GM12865 (cell line): Measurements from ENCODE around the gene AADACL4.

Experiments used
- DNase-seq: peaks from one replicate; pipeline ENCODE4 v3.0.0; 2010; ENCODE audit warnings: low read depth
- H3K4me3 ChIP-seq: 2 replicates; pipeline ENCODE4 v1.5.1; 2011; ENCODE audit warnings: mild to moderate bottlenecking, low read depth, low read length, control low read depth
- TF ChIP-seq, protein P1 (sequence below): IDR thresholded peaks from 2 replicates; pipeline ENCODE4 v1.5.1; 2011; ENCODE audit warnings: low read length, control low read depth, low read depth, inconsistent platforms; ENCODE audit not compliant: insufficient read depth; ENCODE audit errors: missing control alignments

AADACL4 gene

DNA sequence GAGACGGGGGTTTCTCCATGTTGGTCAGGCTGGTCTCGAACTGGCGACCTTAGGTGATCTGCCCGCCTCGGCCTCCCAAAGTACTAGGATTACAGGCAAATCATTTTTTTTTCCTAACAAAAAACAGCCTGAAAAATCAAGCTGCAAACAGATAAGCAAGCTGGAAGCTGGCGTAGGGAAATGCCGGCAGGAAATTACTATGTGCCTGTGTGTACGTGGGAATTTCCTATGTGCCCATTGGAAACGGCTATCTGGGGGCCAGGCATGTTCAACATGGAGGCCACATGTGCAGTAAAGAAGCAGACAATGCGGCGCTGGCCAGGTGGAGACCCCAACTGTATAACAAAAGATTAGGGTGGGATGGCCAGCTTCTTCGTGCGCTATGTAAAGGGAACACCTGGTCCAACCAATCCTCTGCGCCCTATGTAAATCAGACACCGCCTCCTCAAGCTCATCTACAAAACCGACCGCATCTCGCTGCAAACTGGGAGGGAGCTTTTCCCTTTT, 9.1 kb upstream of the AADACL4 start:
- DNase-seq, result no peak
- H3K4me3 ChIP-seq, result no peak overlapping the region
- TF ChIP-seq, protein P1, sequence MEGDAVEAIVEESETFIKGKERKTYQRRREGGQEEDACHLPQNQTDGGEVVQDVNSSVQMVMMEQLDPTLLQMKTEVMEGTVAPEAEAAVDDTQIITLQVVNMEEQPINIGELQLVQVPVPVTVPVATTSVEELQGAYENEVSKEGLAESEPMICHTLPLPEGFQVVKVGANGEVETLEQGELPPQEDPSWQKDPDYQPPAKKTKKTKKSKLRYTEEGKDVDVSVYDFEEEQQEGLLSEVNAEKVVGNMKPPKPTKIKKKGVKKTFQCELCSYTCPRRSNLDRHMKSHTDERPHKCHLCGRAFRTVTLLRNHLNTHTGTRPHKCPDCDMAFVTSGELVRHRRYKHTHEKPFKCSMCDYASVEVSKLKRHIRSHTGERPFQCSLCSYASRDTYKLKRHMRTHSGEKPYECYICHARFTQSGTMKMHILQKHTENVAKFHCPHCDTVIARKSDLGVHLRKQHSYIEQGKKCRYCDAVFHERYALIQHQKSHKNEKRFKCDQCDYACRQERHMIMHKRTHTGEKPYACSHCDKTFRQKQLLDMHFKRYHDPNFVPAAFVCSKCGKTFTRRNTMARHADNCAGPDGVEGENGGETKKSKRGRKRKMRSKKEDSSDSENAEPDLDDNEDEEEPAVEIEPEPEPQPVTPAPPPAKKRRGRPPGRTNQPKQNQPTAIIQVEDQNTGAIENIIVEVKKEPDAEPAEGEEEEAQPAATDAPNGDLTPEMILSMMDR, result no peak

DNA sequence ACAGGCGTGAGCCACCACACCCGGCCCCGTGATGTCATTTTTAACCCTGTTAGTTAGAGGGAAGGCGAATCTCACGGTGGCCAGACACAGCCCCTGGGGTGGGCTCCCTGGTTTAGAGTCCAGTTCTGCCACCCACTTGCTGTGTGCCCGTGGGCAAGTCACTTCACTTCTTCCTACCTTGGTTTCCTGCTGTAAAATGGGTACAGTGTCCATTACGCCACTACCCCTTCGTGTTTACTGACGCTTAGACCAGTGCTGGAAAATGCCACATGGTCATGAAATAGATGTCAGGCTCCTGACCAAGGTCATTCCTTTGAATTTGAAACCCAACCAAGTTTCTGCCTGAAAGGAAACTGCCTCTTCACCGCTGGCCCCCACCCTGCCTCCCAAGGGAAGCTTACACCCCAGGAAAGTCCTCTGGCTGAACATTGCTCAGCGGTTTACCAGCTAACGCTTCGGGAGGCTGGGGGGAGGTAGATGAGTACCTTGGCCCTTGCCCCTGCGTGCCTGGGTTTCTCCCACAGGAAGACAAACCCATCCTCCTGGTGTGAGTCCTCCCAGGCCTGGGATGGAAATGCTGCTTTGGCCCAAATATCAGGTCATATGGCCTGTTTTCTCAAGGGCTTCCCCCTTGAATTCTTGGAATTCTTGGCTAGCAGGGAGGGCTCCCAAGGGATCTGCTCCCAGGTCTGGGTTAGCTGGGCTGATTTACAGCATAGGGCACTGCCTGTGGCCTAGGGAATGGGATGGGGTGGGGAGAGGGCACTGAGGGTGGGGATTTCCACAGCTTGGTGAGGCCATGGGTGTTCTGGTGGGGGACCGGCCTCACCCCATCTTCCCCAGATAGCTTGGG, 7.6 kb upstream of the AADACL4 start:
- DNase-seq, result no peak
- H3K4me3 ChIP-seq, result no peak overlapping the region
- TF ChIP-seq, protein P1, result no peak

DNA sequence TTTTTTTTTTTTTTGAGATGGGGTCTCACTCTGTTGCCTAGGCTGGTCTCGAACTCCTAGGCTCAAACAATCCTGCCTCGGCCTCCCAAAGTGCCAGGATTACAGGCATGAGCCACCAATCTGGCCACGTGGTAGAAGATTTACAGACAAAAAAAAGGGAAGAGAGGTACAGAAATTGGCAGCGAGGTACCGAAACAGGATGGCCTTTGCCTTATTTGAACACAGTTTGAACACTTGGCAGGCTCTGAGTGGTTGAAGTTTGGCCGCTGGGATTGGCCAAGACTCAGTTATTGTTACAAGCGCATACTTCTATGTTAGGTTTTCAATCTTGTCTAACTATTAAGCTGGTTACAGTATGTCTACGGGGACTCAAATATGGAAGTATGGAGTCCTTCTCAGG, 6.2 kb upstream of the AADACL4 start:
- H3K4me3 ChIP-seq, result no peak overlapping the region
- TF ChIP-seq, protein P1, result no peak
- DNase-seq, result no peak

DNA sequence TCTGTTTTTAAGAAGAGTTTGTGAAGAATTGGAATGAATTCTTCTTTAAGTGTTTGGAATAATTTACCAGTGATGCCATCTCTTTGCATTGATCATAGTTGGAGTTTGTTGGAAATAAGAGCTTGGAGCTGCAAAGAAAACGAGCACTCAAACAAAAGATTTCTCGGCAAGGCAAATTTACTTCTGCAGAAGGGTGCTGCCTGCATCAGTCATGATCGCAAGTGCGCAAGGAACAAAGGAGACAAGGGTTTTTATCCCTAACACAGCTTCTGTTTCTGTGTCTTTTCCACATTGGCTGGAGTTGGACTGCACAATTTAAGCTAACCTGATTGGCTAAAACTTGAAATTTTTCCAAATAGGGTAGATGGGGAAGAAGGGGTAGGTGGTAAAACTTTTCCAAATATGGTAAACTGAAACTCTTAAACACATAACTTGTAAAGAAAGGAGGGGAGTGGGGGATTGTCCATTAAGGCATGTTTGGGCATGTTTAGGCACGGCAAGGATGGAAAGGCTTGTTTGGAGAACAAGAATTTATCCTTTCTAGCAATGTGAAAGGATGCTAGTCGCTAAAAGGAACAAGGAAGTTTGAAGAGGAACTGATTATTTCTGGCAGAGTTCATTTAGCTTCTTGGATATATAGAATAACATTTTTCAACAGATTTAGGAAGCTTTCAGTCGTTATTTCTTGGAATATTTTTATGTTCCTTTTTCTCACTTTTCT, 3.5 kb upstream of the AADACL4 start:
- no peak overlapping the region for H3K4me3 ChIP-seq
- TF ChIP-seq, protein P1, result no peak
- DNase-seq, result no peak

DNA sequence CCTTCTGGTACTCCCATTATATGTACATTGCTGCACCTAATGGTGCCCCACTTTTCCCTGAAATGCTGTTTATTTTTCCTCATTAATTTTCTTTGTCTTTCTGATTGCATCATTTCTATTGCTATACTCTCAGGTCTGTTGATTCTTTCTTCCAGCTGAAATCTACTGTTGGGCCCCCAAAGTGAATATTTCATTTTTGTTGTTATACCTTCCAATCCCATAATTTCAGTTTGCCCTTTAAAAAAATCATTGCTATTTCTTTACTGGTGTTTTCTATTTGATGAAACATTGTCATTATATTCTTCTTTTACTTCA, 3.0 kb upstream of the AADACL4 start:
- TF ChIP-seq, protein P1, result no peak
- no peak for DNase-seq
- no peak overlapping the region for H3K4me3 ChIP-seq

DNA sequence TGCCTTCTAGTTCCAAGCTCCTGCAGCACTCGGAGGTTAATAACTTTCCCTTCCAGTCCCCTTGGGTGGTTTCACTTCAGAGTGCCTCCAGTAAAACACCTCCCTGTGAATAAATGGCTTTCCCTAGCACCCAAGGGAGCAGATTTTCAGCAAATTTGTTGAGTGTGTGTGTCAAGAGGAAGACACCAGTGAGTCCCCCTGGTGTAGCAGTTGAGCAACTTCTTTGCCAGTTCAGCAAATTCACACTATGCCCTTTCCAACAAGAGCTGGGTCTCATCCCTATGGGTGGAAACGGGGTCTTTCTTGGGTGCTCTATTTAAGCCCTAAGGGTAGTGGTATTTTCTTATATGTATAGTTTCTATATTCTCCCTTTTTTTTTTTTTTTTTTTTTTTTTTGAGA, 806 bp upstream of the AADACL4 start:
- H3K4me3 ChIP-seq, result no peak overlapping the region
- DNase-seq, result no peak
- TF ChIP-seq, protein P1, result no peak
